GM23338 (cell line): ENCODE measurements around the gene TOP1. TPM values are rescaled to one million over a fixed set of nuclear protein-coding genes. Genes with fewer than 3 reads are reported as not detected.

Experiments used
- ATAC-seq: fragments of 200-7000 bp; cut with Tn5 transposase; 3 replicates; pipeline ENCODE4 v1.9.1; 2020
- DNase-seq: peaks from one replicate; pipeline ENCODE4 v3.0.0-alpha.2; 2015; ENCODE audit warnings: low spot score
- H2AFZ ChIP-seq: fragments of 200-600 bp; sonication (generic); 2 replicates; pipeline ENCODE4 v1.8.0; 2016; ENCODE audit warnings: antibody characterized with exemption, mild to moderate bottlenecking, moderate library complexity
- H3F3A ChIP-seq: fragments of 200-600 bp; sonication (generic); replicated peaks from 2 replicates; pipeline ENCODE4 v1.8.0; 2017; ENCODE audit warnings: antibody characterized with exemption, mixed run types, low read depth
- H3K27ac ChIP-seq: fragments of 200-600 bp; sonication (generic); 2 replicates; pipeline ENCODE4 v1.6.1; 2016; ENCODE audit warnings: low read depth
- H3K27me3 ChIP-seq: fragments of 200-600 bp; sonication (generic); 2 replicates; pipeline ENCODE4 v1.8.0; 2016; ENCODE audit warnings: mild to moderate bottlenecking, mixed run types, moderate library complexity; ENCODE audit not compliant: insufficient read depth
- H3K36me3 ChIP-seq: fragments of 200-600 bp; sonication (generic); 2 replicates; pipeline ENCODE4 v1.8.0; 2016; ENCODE audit warnings: mild to moderate bottlenecking; ENCODE audit not compliant: insufficient read depth
- H3K4me1 ChIP-seq: fragments of 200-600 bp; sonication (generic); 2 replicates; pipeline ENCODE4 v1.8.0; 2016; ENCODE audit warnings: mild to moderate bottlenecking, moderate library complexity; ENCODE audit not compliant: insufficient read depth
- H3K4me2 ChIP-seq: fragments of 200-600 bp; sonication (generic); 2 replicates; pipeline ENCODE4 v1.7.1; 2017; ENCODE audit warnings: mixed run types
- H3K4me3 ChIP-seq: fragments of 200-600 bp; sonication (generic); 2 replicates; pipeline ENCODE4 v1.6.1; 2016; ENCODE audit warnings: mixed run types
- H3K79me2 ChIP-seq: fragments of 200-600 bp; sonication (generic); replicated peaks from 2 replicates; pipeline ENCODE4 v1.8.0; 2017; ENCODE audit warnings: mild to moderate bottlenecking; ENCODE audit not compliant: insufficient read depth
- H3K9me2 ChIP-seq: fragments of 200-600 bp; sonication (generic); 2 replicates; pipeline ENCODE4 v1.8.0; 2017; ENCODE audit not compliant: insufficient read depth
- H4K20me1 ChIP-seq: fragments of 200-600 bp; sonication (generic); replicated peaks from 2 replicates; pipeline ENCODE4 v1.8.0; 2017; ENCODE audit warnings: mild to moderate bottlenecking; ENCODE audit not compliant: insufficient read depth
- H3K27ac Mint-ChIP-seq: 2 replicates; pipeline ENCODE4 v1.8.0; 2020; ENCODE audit warnings: inconsistent platforms, mild to moderate bottlenecking, moderate library complexity, mixed read lengths
- H3K27me3 Mint-ChIP-seq: 3 replicates; pipeline ENCODE4 v1.8.0; 2022; ENCODE audit warnings: low read depth, mild to moderate bottlenecking, moderate library complexity, mixed read lengths, inconsistent platforms; ENCODE audit not compliant: insufficient read depth, poor library complexity
- H3K36me3 Mint-ChIP-seq: 3 replicates; pipeline ENCODE4 v1.8.0; 2021; ENCODE audit warnings: low read depth, mild to moderate bottlenecking, inconsistent platforms, moderate library complexity, mixed read lengths
- H3K4me1 Mint-ChIP-seq: 3 replicates; pipeline ENCODE4 v1.8.0; 2020; ENCODE audit warnings: mild to moderate bottlenecking, inconsistent platforms, mixed read lengths
- H3K4me3 Mint-ChIP-seq: 3 replicates; pipeline ENCODE4 v1.8.0; 2021; ENCODE audit warnings: moderate library complexity, mild to moderate bottlenecking, inconsistent platforms, mixed read lengths
- H3K9me3 Mint-ChIP-seq: 3 replicates; pipeline ENCODE4 v1.8.0; 2020; ENCODE audit warnings: moderate library complexity, mild to moderate bottlenecking, inconsistent platforms, mixed read lengths
- CREB1 ChIP-seq: fragments of 250-450 bp; sonication (Bioruptor Pico); IDR thresholded peaks from 2 replicates; pipeline ENCODE4 v1.5.0; 2020; ENCODE audit warnings: low read depth, mild to moderate bottlenecking, moderate library complexity
- CTCF ChIP-seq, 2 experiments: fragments of 200-600 bp in 1 of 2; sonication (generic) in 1 of 2; conservative IDR thresholded peaks; 2 replicates each; pipeline versions ENCODE4 v1.5.1 to v1.6.1; 2016 to 2017; ENCODE audit warnings: antibody characterized with exemption in 2 of 2, low read depth in 2 of 2, mild to moderate bottlenecking in 2 of 2, moderate library complexity in 1 of 2
- EZH2phosphoT487 ChIP-seq: fragments of 200-600 bp; sonication (generic); IDR thresholded peaks from one replicate; pipeline ENCODE4 v1.8.1; 2018; ENCODE audit warnings: antibody characterized with exemption; ENCODE audit not compliant: unreplicated experiment
- JUNB ChIP-seq: IDR thresholded peaks from one replicate; pipeline ENCODE4 v1.6.1; 2016; ENCODE audit warnings: antibody characterized with exemption; ENCODE audit not compliant: unreplicated experiment
- POLR2AphosphoS5 ChIP-seq: IDR thresholded peaks from 2 replicates; pipeline ENCODE4 v1.6.1; 2016; ENCODE audit warnings: antibody characterized with exemption, low read depth
- REST ChIP-seq: IDR thresholded peaks from one replicate; pipeline ENCODE4 v1.6.1; 2018; ENCODE audit warnings: antibody characterized with exemption; ENCODE audit not compliant: unreplicated experiment
- STAT1 ChIP-seq: IDR thresholded peaks from one replicate; pipeline ENCODE4 v1.6.1; 2016; ENCODE audit warnings: antibody characterized with exemption; ENCODE audit not compliant: unreplicated experiment
- ZNF114 ChIP-seq: fragments of 250-450 bp; sonication (Bioruptor Pico); IDR thresholded peaks from 2 replicates; pipeline ENCODE4 v1.5.0; 2020; ENCODE audit warnings: mild to moderate bottlenecking, moderate library complexity
- ZNF331 ChIP-seq: fragments of 250-450 bp; sonication (Bioruptor Pico); IDR thresholded peaks from 2 replicates; pipeline ENCODE4 v1.5.0; 2020; ENCODE audit warnings: low read depth, mild to moderate bottlenecking, moderate library complexity
- polyA plus RNA-seq: library from polyadenylated mRNA; unstranded; fragments of >200 nt; fragmentation: Nextera tagmentation; extraction: Ambion mirVana; gene quantifications from 2 replicates; pipeline ENCODE4 v1.2.1, GENCODE V29; 2016
- total RNA-seq: library from RNA; depleted of rRNA; stranded (reverse); fragments of >200 nt; shearing (Covaris generic); gene quantifications from 2 replicates; pipeline ENCODE4 v1.2.3, GENCODE V29; 2014

The TOP1 gene
- total and polyA plus RNA-seq, 2 experiments from 2014 or later: 62.4 to 101 TPM

GRCh38 chr20:41168281-41169161 is 139.9 kb downstream of the TOP1 start:
- no peak overlapping the region for H3K4me2 ChIP-seq
- H3K27me3 ChIP-seq: no peaks in the 10 kb centered on the region
- Mint-ChIP-seq H3K27ac (no peak overlapping the region), H3K27me3 (peaks cover 15% of the 10 kb centered on the region), H3K36me3 (peaks cover 93% of the 10 kb centered on the region), H3K4me1 (no peaks in the 10 kb centered on the region; the same call in 2 of the 3 replicates), H3K4me3 (no peak overlapping the region), H3K9me3 (no peaks in the 10 kb centered on the region; the same call in 2 of the 3 replicates)
- H3F3A ChIP-seq: peaks cover 6% of the 10 kb centered on the region; the same call in 1 of the 2 replicates
- H2AFZ ChIP-seq: no peak overlapping the region
- ATAC-seq: no peak
- peaks cover 3% of the 10 kb centered on the region for H4K20me1 ChIP-seq
- no peak for TF ChIP-seq CTCF (conservative IDR thresholded peaks at IDR 0.05; ENCODE audit: low read depth in 2 of 2)
- TF ChIP-seq ZNF331: no peak
- no peak for TF ChIP-seq POLR2AphosphoS5
- no peak for TF ChIP-seq ZNF114 (CRISPR knock-in tag)
- TF ChIP-seq CREB1: no peak
- no peak for TF ChIP-seq STAT1
- TF ChIP-seq JUNB: no peak
- TF ChIP-seq REST: no peak
- no peak overlapping the region for H3K4me3 ChIP-seq
- no peaks in the 10 kb centered on the region for H3K4me1 ChIP-seq
- no peaks in the 10 kb centered on the region for H3K9me2 ChIP-seq
- DNase-seq: no peak
- peaks cover 21% of the 10 kb centered on the region for H3K36me3 ChIP-seq
- H3K79me2 ChIP-seq: no peaks in the 10 kb centered on the region
- no peak overlapping the region for H3K27ac ChIP-seq

GRCh38 chr20:41169162-41169690 is 140.6 kb downstream of the TOP1 start:
- Mint-ChIP-seq H3K4me1 (no peaks in the 10 kb centered on the region; the same call in 2 of the 3 replicates), H3K4me3 (no peak overlapping the region), H3K27me3 (peaks cover 12% of the 10 kb centered on the region), H3K27ac (no peak overlapping the region), H3K9me3 (no peaks in the 10 kb centered on the region; the same call in 2 of the 3 replicates), H3K36me3 (peaks cover 93% of the 10 kb centered on the region)
- DNase-seq (no peak), ATAC-seq (no peak)
- Histone ChIP-seq H3K9me2 (no peaks in the 10 kb centered on the region), H3K27me3 (no peaks in the 10 kb centered on the region), H3K36me3 (peaks cover 28% of the 10 kb centered on the region), H3K4me3 (no peak overlapping the region), H3K27ac (no peak overlapping the region), H3K4me1 (no peaks in the 10 kb centered on the region), H3K79me2 (no peaks in the 10 kb centered on the region), H3F3A (peaks cover 6% of the 10 kb centered on the region; the same call in 1 of the 2 replicates), H2AFZ (no peak overlapping the region), H3K4me2 (no peak overlapping the region), H4K20me1 (peaks cover 2% of the 10 kb centered on the region)
- TF ChIP-seq EZH2phosphoT487 (no peak), STAT1 (no peak)
